Fibroblast of pulmonary artery (primary cell): Measurements from ENCODE around the gene DACT2.
"Not testable (repeated sequence)": the region's sequence is repeated elsewhere in the genome, so short reads cannot be mapped to it uniquely, and the experiment has no call there.

ENCODE experiments used
- DNase-seq: peaks from one replicate; pipeline ENCODE4 v3.0.0-alpha.2; 2010; ENCODE audit warnings: low read depth
- H3K4me3 ChIP-seq: replicated peaks from 2 replicates; pipeline ENCODE4 v1.5.1; 2011; ENCODE audit warnings: low read depth, mild to moderate bottlenecking, control low read depth, low read length, moderate library complexity
- CTCF ChIP-seq: IDR thresholded peaks from 2 replicates; pipeline ENCODE4 v1.5.1; 2011; ENCODE audit warnings: mild to moderate bottlenecking, control low read depth, low read length, inconsistent platforms; ENCODE audit errors: missing control alignments

Gene DACT2

GRCh38 chr6:168272415-168273325 is 46.9 kb downstream of the DACT2 start:
- no peak for DNase-seq
- no peak overlapping the region for H3K4me3 ChIP-seq
- no peak for TF ChIP-seq CTCF

GRCh38 chr6:168270274-168271172 is 49.1 kb downstream of the DACT2 start:
- TF ChIP-seq CTCF, result no peak
- no peak overlapping the region for H3K4me3 ChIP-seq
- no peak for DNase-seq

- DNase-seq, result no peak
These were observed 49.9 kb downstream of the DACT2 start for GRCh38 chr6:168269455-168270243.

GRCh38 chr6:168268755-168269154 is 50.8 kb downstream of the DACT2 start:
- no peak for DNase-seq
- H3K4me3 ChIP-seq, result no peak overlapping the region
- no peak for TF ChIP-seq CTCF

More at GRCh38 chr6:168269455-168270243, 49.9 kb downstream of the DACT2 start:
- TF ChIP-seq CTCF, result no peak
- no peak overlapping the region for H3K4me3 ChIP-seq

- not testable (repeated sequence) for DNase-seq, H3K4me3 ChIP-seq
These were observed 51.8 kb downstream of the DACT2 start for GRCh38 chr6:168267779-168268178.

- no peak overlapping the region for H3K4me3 ChIP-seq
- no peak for DNase-seq
- TF ChIP-seq CTCF, result no peak
These were observed 53.5 kb downstream of the DACT2 start for GRCh38 chr6:168265827-168266815.
